ENCODE results near the gene MTR. TPM values are rescaled to one million over a fixed set of nuclear protein-coding genes. Genes with fewer than 3 reads are reported as not detected.

The MTR gene
- total and polyA plus RNA-seq, 9 of the 15 experiments (the other 6 are each of a cell fraction or from before 2014, with no cell fraction given): 3.4 to 44.3 (median 20.3) TPM

DNA sequence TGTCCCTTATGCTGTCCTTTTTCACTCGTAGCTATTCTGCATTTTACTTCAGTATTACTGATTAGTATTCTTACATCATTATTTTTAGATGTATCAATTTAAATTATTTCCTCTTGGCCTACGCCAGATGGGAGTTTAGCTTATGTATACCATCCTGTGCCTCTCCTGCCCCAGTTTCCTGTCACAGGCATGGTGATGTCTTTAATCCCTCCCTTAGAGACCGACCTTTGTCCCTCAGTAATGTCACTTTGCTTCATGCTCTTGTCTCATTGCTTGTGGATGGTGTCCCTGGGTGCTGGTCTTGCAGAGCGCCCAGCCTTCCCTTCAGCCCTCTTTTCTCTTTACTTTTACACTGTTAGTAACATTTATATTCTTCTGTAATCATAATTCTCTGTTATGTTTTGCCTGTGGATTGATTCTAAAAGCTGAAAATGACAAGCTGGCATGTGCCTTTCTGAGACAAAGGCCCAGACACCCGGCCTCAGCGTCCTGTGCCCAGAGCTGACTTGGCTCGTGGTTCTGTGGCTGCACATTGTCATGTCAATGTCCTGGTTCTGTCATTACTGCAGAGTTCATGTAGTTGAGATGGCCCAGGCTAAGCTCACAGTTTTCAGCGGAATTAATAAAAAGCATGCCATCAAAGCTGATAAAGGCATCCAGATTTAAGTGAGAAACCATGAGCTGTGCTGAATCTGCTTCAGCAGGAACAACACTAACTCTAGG lies 100.7 kb downstream of the MTR start:
- FAIRE-seq (no peak), ATAC-seq (no peak), DNase-seq (ENCODE audit: extremely low read depth in 1 of 4, low spot score in 3 of 4) (no peak)
- Histone ChIP-seq H3K9ac (ENCODE audit: insufficient read depth in 1 of 2, low read depth in 2 of 2, low read length in 2 of 2) (no peak overlapping the region), H3K4me1 (replicated peaks in 1 of 2; ENCODE audit: control insufficient read depth in 2 of 2, insufficient read depth in 2 of 2, low read length in 2 of 2) (peaks cover 0 to 5% of the 10 kb centered on the region in 2 experiments; a peak in 1 of 5 replicates), H3K9me1 (ENCODE audit: control insufficient read depth, insufficient read depth, low read length) (peaks cover 5% of the 10 kb centered on the region), H4K20me1 (replicated peaks; ENCODE audit: control insufficient read depth, insufficient read depth, low read length) (no peaks in the 10 kb centered on the region), H3K4me2 (ENCODE audit: insufficient read depth, low read length) (no peak overlapping the region), H3K36me3 (ENCODE audit: control insufficient read depth, insufficient read depth, low read length) (peaks cover 86% of the 10 kb centered on the region), H2AFZ (ENCODE audit: low read depth, low read length) (no peak overlapping the region), H3K27ac (ENCODE audit: extremely low read depth, low read depth, low read length) (no peak overlapping the region), H3K9me3 (replicated peaks; ENCODE audit: control insufficient read depth, insufficient read depth, low read depth, low read length) (no peaks in the 10 kb centered on the region), H3K27me3 (ENCODE audit: control insufficient read depth in 2 of 2, insufficient read depth in 2 of 2, low read length in 2 of 2) (no peaks in the 10 kb centered on the region), H3K79me2 (ENCODE audit: control insufficient read depth, insufficient read depth, low read length) (no peaks in the 10 kb centered on the region), H3K4me3 (no peak overlapping the region)
- POLR2A ChIA-PET: interaction anchor here (0.6 to 1.2 kb wide), 3 partner anchors 17 to 62 kb away, joined by 3 read pairs; no protein-coding TSS in a partner anchor
- WGBS (ENCODE audit: insufficient coverage, low coverage, missing lambda C conversion rate): 95% methylated on average over 8 of the region's 8 CpGs
- intact Hi-C loops (cut with micrococcal nuclease) (no loop called here), in situ Hi-C loops (cut with MboI) (no loop called here)
- no TSS peak for BruUV-seq (replicated peaks)
- TF ChIP-seq RNF2 (IDR thresholded peaks at IDR 0.05): no peak
- no peak for TF ChIP-seq SETDB1 (IDR thresholded peaks at IDR 0.05; ENCODE audit: low read length)
- TF ChIP-seq RAD21 (CRISPR knock-in tag; conservative IDR thresholded peaks at IDR 0.05 in 1 of 2, IDR thresholded peaks at IDR 0.05 in 1 of 2): no peak
- no peak for TF ChIP-seq TEAD2 (tag; IDR thresholded peaks at IDR 0.05)
- no peak for TF ChIP-seq FOXP4 (CRISPR knock-in tag; IDR thresholded peaks at IDR 0.05; ENCODE audit: borderline replicate concordance)
- no peak for TF ChIP-seq ZNF280B (CRISPR knock-in tag; IDR thresholded peaks at IDR 0.05)
- no peak for TF ChIP-seq CBX3 (IDR thresholded peaks at IDR 0.05; ENCODE audit: borderline replicate concordance in 1 of 2, low read length in 2 of 2)
- no peak for TF ChIP-seq ZNF778 (CRISPR knock-in tag; IDR thresholded peaks at IDR 0.05)
- no peak for TF ChIP-seq PPARD (CRISPR knock-in tag; IDR thresholded peaks at IDR 0.05)
- no peak for TF ChIP-seq ZNF766 (CRISPR knock-in tag; conservative IDR thresholded peaks at IDR 0.05)
- no peak for TF ChIP-seq ZC3H4 (CRISPR knock-in tag; IDR thresholded peaks at IDR 0.05; ENCODE audit: borderline replicate concordance)
- TF ChIP-seq RREB1 (CRISPR knock-in tag; IDR thresholded peaks at IDR 0.05): no peak
- CTCF ChIA-PET (ENCODE audit: low intra/inter-chr PET ratio): no interaction called here

Measured in K562 (cell line).